ENCODE data around the gene C1orf159. TPM values are rescaled to one million over a fixed set of nuclear protein-coding genes. Genes with fewer than 3 reads are reported as not detected.

The C1orf159 gene
- total RNA-seq = 4.7 and 6.1 TPM in 2 replicates

DNA sequence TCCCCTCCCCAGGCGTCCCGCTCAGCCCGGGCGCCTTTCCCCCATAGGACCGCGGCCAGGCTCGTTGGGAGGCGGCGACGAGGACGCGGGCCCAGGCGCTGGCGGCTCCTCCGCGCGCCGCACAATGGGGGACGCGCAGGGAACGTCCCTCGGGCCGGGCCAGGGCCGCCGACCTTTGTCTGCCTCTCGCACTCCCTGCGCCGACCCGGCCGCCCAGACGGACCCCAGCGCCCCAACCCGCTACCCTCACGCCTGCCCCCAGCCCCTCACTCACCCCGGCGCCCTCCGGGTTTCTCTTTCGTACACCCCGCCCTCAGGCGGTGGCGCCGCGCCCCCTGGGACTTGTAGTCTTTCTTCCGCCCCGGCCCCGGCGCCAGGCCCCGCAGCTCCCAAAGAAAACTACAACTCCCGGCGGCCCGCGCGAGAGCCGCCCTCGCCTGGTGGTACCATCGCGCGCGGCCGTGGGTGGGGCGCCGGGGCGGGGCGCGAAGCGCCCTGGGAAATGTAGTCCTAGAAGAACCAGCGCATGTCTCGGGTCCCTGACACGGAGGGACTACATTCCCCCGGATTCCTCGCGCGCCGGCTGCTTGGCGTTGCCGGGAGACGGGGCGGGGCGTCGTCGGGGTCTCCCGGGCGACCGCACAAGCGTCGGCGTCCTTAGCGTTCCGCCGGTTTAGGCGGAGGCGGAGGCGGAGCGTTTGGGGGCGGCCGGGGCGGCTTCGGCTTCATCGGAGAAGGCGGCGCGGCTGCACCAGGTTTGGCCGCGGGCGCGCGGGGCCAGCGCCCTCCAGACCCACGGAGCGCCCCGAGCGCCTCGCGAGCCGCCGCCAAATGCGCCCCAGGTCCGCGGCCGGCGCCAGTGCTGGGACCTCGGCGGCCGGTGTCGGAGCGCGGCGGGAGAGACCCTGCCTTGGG is at the start of gene C1orf159:
Gene C1orf159, minus strand, starts transcription at position 304 of the 915 bp plus-strand sequence. CDS start 24,546 bp downstream, outside the sequence.

DNA sequence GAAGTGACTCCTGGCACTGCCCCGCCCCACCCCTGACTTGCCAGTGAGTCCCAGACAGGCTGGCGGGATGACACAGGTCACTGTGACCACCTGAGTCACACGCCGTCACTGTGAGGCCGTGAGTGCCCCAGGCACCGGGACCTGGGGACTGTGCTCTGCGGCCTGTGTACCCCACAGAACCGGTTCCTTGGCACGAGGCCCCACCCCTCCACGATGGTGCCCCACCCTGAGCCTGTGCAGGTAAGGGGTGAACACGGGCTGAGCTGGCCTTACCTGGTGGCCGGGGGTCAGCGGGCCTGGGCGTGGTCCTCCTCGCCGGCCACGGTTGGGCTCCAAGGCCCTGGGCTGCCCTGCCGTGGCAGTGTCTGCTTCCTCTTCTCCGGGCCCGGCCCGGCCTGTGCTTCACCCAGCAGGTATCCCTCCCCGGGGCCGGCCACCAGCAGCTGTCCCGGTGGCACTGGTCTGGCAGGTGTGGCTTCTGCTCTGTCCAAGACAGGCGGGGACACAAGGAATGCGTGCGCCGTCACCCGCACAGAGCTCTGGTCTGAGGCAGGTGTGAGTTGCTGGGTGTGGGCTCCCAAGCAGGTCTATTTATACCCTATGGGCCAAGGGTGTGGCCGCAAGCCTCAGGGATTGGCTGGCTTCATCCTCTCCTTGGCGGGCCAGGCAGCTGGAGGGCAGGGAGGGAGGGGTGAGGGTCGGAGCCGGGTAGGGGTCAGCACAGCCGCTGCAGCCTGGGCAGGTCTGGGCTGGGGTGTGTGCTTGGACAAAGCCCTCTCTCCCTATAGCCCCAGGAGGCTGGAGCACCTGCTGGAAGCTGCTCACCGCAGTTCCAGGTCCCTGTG is 41.9 kb downstream of the C1orf159 start, which contains the start of gene RNF223:
Gene RNF223, minus strand, starts transcription at position 564 of the 845 bp plus-strand sequence. CDS start 1,740 bp downstream, outside the sequence.

Other genes starting within 250 kb of the C1orf159 start
- gene SAMD11, start 192.2 kb downstream of the C1orf159 start, total RNA-seq = 0.17 and 0.22 TPM in 2 replicates
- gene NOC2L, start 156.8 kb downstream of the C1orf159 start, total RNA-seq = 51.8 and 58.1 TPM in 2 replicates
- 2.7 and 3.2 TPM in 2 replicates for gene KLHL17, start 155.5 kb downstream of the C1orf159 start, total RNA-seq
- 0.11 and 0.17 TPM in 2 replicates for gene PLEKHN1, start 149.6 kb downstream of the C1orf159 start, total RNA-seq
- not detected in 2 replicates for gene PERM1, start 134.0 kb downstream of the C1orf159 start, total RNA-seq
- 23.6 and 33.8 TPM in 2 replicates for gene HES4, start 116.0 kb downstream of the C1orf159 start, total RNA-seq
- gene ISG15, start 102.6 kb downstream of the C1orf159 start, total RNA-seq = 48.2 and 108 TPM in 2 replicates
- 41.8 and 48.9 TPM in 2 replicates for gene AGRN, start 96.0 kb downstream of the C1orf159 start, total RNA-seq
- gene RNF223, start 41.8 kb downstream of the C1orf159 start, total RNA-seq = not detected in 2 replicates
- gene TTLL10, start 57.8 kb upstream of the C1orf159 start, total RNA-seq = not detected in 2 replicates
- gene TNFRSF18, start 90.5 kb upstream of the C1orf159 start, total RNA-seq = 0.11 TPM in 1 of 2 replicates, not detected in the other
- 1.2 and 1.7 TPM in 2 replicates for gene TNFRSF4, start 98.1 kb upstream of the C1orf159 start, total RNA-seq
- 79.1 and 94.0 TPM in 2 replicates for gene SDF4, start 115.9 kb upstream of the C1orf159 start, total RNA-seq
- 21.3 and 23.4 TPM in 2 replicates for gene B3GALT6, start 116.1 kb upstream of the C1orf159 start, total RNA-seq
- gene C1QTNF12, start 130.6 kb upstream of the C1orf159 start, total RNA-seq = 0.09 and 0.22 TPM in 2 replicates
- 27.4 and 32.7 TPM in 2 replicates for gene UBE2J2, start 157.8 kb upstream of the C1orf159 start, total RNA-seq
- 0.22 and 0.26 TPM in 2 replicates for gene SCNN1D, start 164.3 kb upstream of the C1orf159 start, total RNA-seq
- 14.3 and 14.4 TPM in 2 replicates for gene ACAP3, start 191.8 kb upstream of the C1orf159 start, total RNA-seq
- gene PUSL1, start 192.5 kb upstream of the C1orf159 start, total RNA-seq = 7.3 and 8.6 TPM in 2 replicates
- gene INTS11, start 208.6 kb upstream of the C1orf159 start, total RNA-seq = 51.3 and 52.0 TPM in 2 replicates
- gene CPTP, start 208.7 kb upstream of the C1orf159 start, total RNA-seq = 11.7 and 14.0 TPM in 2 replicates
- 0.09 and 0.11 TPM in 2 replicates for gene TAS1R3, start 215.2 kb upstream of the C1orf159 start, total RNA-seq
- 31.0 and 35.3 TPM in 2 replicates for gene DVL1, start 233.3 kb upstream of the C1orf159 start, total RNA-seq
- 0.09 and 0.98 TPM in 2 replicates for gene MXRA8, start 242.5 kb upstream of the C1orf159 start, total RNA-seq